HFF-Myc (cell line): ENCODE measurements around the gene SNW1.

ENCODE experiments used
- DNase-seq: peaks from one replicate; pipeline ENCODE4 v3.0.0-alpha.2; 2011; ENCODE audit warnings: low read depth; ENCODE audit errors: extremely low read depth
- H3K4me3 ChIP-seq: replicated peaks from 2 replicates; pipeline ENCODE4 v1.5.1; 2011; ENCODE audit warnings: low read depth, mild to moderate bottlenecking, control low read depth, low read length
- TF ChIP-seq, protein P1 (sequence below): IDR thresholded peaks from 2 replicates; pipeline ENCODE4 v1.5.1; 2012; ENCODE audit warnings: mild to moderate bottlenecking, low read depth, low read length, control low read depth; ENCODE audit errors: missing control alignments

SNW1 gene

DNA sequence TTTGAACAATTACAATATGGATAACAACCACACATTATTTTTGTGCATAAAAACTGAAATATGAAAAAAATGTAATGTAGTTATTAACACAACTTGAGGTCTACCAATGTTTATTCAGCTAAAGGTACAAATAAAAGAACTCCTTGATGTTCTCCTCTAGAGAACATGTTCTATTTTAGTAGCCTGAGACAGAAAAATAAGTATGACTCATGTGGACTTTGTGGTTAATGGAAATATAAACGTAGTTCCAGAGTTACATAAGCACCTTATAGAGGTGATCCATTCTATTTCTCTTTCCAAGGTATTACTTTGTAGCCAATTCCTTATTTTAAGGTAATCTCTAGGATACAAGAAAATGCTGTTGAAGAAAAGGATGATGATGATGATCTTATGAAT is 78.8 kb downstream of the SNW1 start:
- no peak for DNase-seq
- TF ChIP-seq, protein P1, sequence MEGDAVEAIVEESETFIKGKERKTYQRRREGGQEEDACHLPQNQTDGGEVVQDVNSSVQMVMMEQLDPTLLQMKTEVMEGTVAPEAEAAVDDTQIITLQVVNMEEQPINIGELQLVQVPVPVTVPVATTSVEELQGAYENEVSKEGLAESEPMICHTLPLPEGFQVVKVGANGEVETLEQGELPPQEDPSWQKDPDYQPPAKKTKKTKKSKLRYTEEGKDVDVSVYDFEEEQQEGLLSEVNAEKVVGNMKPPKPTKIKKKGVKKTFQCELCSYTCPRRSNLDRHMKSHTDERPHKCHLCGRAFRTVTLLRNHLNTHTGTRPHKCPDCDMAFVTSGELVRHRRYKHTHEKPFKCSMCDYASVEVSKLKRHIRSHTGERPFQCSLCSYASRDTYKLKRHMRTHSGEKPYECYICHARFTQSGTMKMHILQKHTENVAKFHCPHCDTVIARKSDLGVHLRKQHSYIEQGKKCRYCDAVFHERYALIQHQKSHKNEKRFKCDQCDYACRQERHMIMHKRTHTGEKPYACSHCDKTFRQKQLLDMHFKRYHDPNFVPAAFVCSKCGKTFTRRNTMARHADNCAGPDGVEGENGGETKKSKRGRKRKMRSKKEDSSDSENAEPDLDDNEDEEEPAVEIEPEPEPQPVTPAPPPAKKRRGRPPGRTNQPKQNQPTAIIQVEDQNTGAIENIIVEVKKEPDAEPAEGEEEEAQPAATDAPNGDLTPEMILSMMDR = no peak

DNA sequence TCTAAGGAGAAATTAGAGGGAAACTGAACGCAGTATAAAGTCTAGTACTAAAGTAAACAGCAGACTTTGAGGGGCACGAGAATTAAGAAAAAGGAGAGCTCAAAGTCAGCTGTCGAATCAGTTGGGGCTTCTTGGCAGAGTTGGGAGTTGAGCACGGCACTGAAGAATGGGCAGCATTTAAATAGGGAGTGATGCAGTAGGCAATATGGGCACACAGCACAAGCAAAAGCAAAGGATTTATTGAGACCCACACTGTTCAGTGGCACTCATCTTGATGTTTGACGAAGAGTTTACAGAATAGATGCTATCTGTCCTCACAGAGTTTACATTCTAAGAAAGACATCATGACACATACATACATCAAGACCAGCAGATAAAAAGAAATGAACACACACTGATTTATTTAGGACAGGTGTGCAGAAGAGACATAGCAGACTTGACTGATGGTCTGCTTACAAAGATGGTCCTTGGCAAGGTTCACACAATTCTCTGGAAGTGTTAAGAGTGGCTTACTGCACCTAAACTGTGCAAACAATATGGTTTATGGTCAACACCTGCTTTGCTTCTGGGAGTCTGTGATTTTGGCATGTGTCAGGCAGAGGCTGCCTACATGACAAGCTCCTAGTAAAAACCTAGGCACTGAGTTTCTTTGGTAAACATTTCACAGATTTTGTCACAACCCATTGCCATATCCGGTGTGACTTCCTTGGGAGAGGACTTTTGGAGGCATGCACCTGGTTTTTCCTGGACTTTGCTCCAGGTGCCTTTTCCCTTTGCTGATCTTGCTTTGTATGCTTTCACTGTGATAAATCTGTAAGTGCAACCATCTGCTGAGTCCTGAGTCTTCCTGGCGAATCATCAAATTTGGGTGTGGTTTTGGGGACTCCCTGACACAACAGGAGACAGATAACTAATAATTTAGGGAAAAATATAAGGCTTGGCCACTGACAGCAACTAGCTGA is 79.5 kb downstream of the SNW1 start:
- DNase-seq = peak; percentile 27
- no peak overlapping the region for H3K4me3 ChIP-seq

More for the DNA sequence above, 78.8 kb downstream of the SNW1 start:
- no peak overlapping the region for H3K4me3 ChIP-seq

DNA sequence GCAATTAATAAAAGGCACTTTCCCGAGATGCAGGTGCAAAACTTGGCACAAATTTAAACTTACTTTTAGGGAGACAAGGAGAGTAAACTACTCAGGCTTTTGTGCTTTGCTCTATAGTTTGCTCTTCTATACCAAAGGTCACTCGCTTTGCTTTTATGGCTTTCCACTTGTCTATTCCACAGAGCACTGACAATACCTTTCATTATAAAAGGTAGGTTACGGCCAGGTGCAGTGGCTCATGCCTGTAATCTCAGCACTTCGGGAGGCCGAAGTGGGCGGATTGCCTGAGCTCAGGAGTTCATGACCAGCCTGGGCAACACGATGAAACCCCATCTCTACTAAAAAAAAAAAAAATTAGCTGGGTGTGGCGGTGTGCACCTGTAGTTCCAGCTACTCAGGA is 86.0 kb downstream of the SNW1 start:
- DNase-seq = no peak
- H3K4me3 ChIP-seq = no peak overlapping the region
- TF ChIP-seq, protein P1 = no peak

More for the DNA sequence above, 79.5 kb downstream of the SNW1 start:
- TF ChIP-seq, protein P1 = no peak

DNA sequence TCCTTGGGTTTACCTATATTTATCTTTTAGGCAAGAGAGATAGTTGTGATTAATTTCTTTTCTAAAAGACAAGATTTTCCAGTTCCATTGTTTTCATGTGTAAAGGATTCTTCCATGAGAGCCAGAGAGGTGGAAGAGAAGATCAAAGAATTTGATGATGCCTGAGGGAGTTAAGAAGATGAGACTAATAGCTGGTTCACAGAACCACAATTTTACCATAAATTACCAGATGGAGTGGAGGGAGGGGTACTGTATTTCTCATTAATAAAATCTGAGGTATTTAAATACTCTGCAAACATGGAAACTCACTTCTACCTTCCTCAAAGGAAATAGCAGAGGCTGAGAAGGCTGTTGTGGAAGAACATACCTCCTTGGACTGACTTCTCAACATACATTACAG is 87.8 kb downstream of the SNW1 start:
- no peak overlapping the region for H3K4me3 ChIP-seq
- TF ChIP-seq, protein P1 = no peak
- no peak for DNase-seq
